Rectal smooth muscle tissue (tissue), 1 donor: ENCODE data around the gene FCRLB.

Experiments
- H3K27ac ChIP-seq: one replicate; pipeline ENCODE4 v1.7.0; 2013; ENCODE audit warnings: low read depth, low read length, inconsistent platforms
- H3K27me3 ChIP-seq: one replicate; pipeline ENCODE4 v1.7.0; 2013; ENCODE audit warnings: low read length; ENCODE audit not compliant: control insufficient read depth, insufficient read depth
- H3K36me3 ChIP-seq: one replicate; pipeline ENCODE4 v1.7.0; 2013; ENCODE audit warnings: low read length; ENCODE audit not compliant: control insufficient read depth, insufficient read depth
- H3K4me1 ChIP-seq: one replicate; pipeline ENCODE4 v1.7.0; 2013; ENCODE audit warnings: low read length; ENCODE audit not compliant: control insufficient read depth, insufficient read depth
- H3K4me3 ChIP-seq: one replicate; pipeline ENCODE4 v1.7.0; 2013; ENCODE audit warnings: low read length
- H3K9ac ChIP-seq: one replicate; pipeline ENCODE4 v1.7.0; 2013; ENCODE audit warnings: low read length

The FCRLB gene

DNA sequence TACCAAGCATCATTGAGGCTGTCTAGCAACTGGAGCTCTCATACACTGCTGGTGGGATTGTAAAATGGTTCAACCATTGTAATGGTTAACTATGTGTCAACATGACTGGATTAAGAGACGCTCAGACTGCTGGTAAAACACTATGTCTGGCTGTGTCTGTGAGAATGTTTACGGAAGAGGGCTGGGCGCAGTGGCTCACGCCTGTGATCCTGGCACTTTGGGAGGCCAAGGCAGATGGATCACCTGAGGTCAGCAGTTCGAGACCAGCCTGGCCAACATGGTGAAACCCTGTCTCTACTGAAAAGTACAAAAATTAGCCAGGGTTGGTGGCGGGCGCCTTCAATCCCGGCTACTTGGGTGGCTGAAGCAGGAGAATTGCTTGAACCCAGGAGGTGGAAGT lies 19.1 kb upstream of the FCRLB start:
- Histone ChIP-seq H3K4me3 (no peak overlapping the region), H3K27ac (no peak overlapping the region), H3K36me3 (no peaks in the 10 kb centered on the region), H3K9ac (no peak overlapping the region), H3K4me1 (no peaks in the 10 kb centered on the region), H3K27me3 (no peaks in the 10 kb centered on the region)

DNA sequence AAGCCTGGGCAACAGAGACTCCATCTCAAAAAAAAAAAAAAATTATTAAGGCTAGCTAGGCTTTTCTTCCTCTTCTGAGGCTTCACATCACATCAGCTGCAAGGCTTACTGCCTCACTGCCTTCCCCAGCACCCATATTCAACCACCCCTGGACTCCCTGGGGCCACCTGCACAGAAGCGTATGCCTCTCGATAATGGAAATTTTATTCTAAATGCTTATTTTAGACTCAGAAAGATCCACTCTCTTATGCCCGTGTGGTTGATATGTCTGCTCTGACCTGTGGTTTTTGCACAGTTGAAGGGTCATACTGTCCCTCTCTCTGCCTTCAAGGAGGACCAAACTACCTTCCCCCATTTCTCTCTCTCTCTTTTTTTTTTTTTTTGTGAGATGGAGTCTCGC lies 15.8 kb upstream of the FCRLB start:
- no peaks in the 10 kb centered on the region for H3K4me1 ChIP-seq
- no peaks in the 10 kb centered on the region for H3K27me3 ChIP-seq
- no peaks in the 10 kb centered on the region for H3K36me3 ChIP-seq
- H3K4me3 ChIP-seq: no peak overlapping the region
- no peak overlapping the region for H3K27ac ChIP-seq
- H3K9ac ChIP-seq: no peak overlapping the region

DNA sequence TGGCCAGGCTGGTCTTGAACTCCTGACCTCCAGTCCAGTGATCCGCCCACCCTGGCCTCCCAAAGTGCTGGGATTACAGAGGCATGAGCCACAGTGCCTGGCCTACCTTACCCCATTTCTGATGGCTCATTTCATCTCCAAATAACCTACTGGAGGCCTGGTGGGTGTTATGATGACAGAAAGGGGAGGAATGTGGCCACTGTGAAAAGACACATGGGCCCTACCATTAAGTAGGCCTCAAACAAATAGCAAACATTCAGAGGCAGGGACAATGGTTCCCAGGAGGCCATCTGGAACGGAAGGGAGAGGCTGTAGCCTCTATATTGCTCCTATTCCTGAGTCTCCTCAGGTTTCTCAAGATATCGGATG lies 15.2 kb upstream of the FCRLB start:
- no peaks in the 10 kb centered on the region for H3K4me1 ChIP-seq
- no peaks in the 10 kb centered on the region for H3K36me3 ChIP-seq
- H3K27ac ChIP-seq: no peak overlapping the region
- H3K4me3 ChIP-seq: no peak overlapping the region
- H3K9ac ChIP-seq: no peak overlapping the region
- H3K27me3 ChIP-seq: no peaks in the 10 kb centered on the region

DNA sequence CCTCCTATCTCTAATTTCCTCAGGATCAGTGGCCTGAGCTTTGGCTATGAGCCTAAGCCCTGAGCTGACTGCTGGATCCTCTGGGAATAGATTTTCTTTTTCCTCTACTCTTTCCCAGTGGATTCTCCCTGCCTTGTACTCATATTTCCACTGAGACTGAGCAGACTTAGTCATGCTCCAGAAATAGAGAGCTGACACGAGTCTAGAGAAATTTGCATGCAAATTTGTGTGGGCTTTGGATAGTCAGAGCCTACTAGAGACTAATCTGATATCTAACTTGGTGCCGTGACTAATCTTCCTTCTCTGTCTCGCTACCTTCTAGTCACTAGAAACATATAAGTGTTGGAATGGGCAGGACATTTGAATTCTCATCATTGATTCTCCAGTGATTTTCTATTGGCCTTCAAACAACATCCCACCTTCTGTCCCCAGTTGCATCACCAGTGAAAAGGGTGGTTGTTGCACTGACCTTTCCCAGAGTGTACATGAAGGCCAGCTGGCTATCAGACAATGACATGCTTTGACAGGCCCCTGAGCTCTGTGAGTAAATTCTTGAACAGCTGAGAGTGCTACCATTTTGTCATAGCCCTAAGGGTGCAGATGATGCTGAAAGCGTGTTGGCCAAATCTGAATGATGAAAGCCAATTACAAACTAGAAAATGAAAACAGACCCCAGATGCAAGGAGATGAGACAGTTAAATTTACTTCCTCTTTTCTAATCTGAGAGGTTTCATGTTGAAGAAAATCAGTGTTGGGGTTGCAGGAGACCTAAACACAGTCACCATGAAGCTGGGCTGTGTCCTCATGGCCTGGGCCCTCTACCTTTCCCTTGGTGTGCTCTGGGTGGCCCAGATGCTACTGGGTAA lies 14.6 kb upstream of the FCRLB start, which contains the start of gene FCRLA:
Gene FCRLA, plus strand, starts transcription at position 748 of the 866 bp plus-strand sequence. Its CDS starts 36 bp downstream, at position 784.
- H3K9ac ChIP-seq: no peak within 1 kb of the TSS
- no peaks in the 10 kb centered on the region for H3K36me3 ChIP-seq
- no peaks in the 10 kb centered on the region for H3K4me1 ChIP-seq
- H3K27me3 ChIP-seq: no peaks in the 10 kb centered on the region
- no peak within 1 kb of the TSS for H3K4me3 ChIP-seq
- no peak within 1 kb of the TSS for H3K27ac ChIP-seq

DNA sequence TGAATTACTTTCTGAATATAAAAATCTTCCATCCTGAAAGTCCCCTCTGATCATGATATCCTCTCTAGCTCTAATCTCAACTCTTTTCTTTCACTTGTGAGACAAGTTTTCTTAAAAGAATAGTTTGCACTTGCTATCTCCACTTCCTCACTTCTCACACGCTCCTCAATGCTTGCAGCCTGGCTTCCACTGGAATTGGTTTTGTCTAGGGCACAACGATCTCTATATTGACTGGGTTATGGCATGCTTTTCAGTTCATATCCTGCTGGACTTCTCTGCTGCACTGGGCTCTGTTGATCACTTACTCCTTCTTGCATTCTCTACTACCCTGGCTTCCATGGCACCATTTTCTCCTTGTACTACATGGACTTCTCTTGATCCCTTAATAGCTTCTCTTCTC lies 13.8 kb upstream of the FCRLB start:
- Histone ChIP-seq H3K27me3 (no peaks in the 10 kb centered on the region), H3K4me3 (no peak overlapping the region), H3K27ac (no peak overlapping the region), H3K36me3 (no peaks in the 10 kb centered on the region), H3K4me1 (no peaks in the 10 kb centered on the region), H3K9ac (no peak overlapping the region)

GRCh38 chr1:161709373-161709772 lies 12.0 kb upstream of the FCRLB start:
- H3K27me3 ChIP-seq: no peaks in the 10 kb centered on the region
- no peak overlapping the region for H3K4me3 ChIP-seq
- no peak overlapping the region for H3K27ac ChIP-seq
- no peaks in the 10 kb centered on the region for H3K4me1 ChIP-seq
- no peak overlapping the region for H3K9ac ChIP-seq
- no peaks in the 10 kb centered on the region for H3K36me3 ChIP-seq

- Histone ChIP-seq H3K4me1 (no peaks in the 10 kb centered on the region), H3K36me3 (no peaks in the 10 kb centered on the region), H3K9ac (no peak overlapping the region), H3K27ac (no peak overlapping the region), H3K4me3 (no peak overlapping the region), H3K27me3 (no peaks in the 10 kb centered on the region)
These were observed 10.8 kb upstream of the FCRLB start for GRCh38 chr1:161710560-161710959.

DNA sequence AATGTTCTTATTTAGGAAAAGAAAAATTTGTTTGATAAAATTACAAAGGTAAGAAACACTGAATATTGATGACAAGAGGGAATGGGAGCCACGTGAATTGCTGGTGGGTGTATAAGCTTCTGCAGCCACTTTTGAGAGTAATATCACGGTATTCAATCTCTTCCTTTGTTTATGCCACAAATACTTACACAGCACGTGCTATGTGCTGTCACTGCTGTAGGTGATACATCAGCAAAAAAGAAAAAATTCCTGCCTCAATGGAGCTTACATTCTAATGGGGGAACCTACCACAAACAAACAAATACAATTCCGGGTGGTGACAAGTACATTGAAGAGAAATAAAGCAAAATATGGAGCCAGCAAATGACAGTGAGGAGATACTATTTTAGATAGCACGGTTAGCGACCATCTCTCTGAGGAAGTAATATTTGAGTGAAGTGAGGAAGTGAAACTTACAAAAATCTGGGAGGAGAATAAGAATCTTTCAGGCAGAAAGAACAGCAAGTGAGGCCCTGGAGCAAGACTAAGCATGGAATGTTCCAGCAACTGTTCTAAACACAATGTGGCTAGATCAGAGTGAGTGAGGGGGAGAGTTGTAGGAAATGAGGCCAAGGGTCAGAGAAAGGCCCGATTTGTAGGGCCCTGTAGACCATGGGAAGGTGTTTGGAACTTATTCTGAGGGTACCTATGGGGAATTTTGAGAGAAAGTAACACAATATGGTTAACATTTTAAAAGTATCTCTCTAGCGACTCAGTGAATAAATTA lies 2.6 kb upstream of the FCRLB start:
- Histone ChIP-seq H3K4me3 (no peak overlapping the region), H3K27ac (no peak overlapping the region), H3K36me3 (no peaks in the 10 kb centered on the region), H3K9ac (no peak overlapping the region), H3K4me1 (no peaks in the 10 kb centered on the region), H3K27me3 (peaks cover 3% of the 10 kb centered on the region)

DNA sequence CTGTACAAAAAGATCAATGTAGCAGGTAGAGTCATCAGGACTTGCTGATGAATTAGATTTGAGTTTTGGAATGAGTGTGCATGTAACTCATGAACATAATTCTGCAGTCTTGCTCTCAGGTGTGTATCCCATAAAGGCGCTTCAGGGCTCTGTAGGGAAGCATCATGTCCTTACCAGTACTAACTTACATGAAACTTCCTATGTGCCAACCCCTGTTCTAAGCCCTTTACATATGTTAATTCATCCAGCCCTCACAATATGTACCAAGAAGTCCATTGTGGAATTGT lies 2.1 kb upstream of the FCRLB start:
- H3K4me1 ChIP-seq: no peaks in the 10 kb centered on the region

GRCh38 chr1:161720422-161720821 lies 922 bp upstream of the FCRLB start:
- Histone ChIP-seq H3K27ac (no peak overlapping the region), H3K4me1 (no peaks in the 10 kb centered on the region), H3K4me3 (no peak overlapping the region), H3K27me3 (peaks cover 3% of the 10 kb centered on the region), H3K9ac (no peak overlapping the region), H3K36me3 (no peaks in the 10 kb centered on the region)

More for the DNA sequence above, 2.1 kb upstream of the FCRLB start:
- Histone ChIP-seq H3K27ac (no peak overlapping the region), H3K27me3 (peaks cover 3% of the 10 kb centered on the region), H3K36me3 (no peaks in the 10 kb centered on the region), H3K4me3 (no peak overlapping the region), H3K9ac (no peak overlapping the region)

GRCh38 chr1:161721738-161722343 lies 497 bp downstream of the FCRLB start:
- no peak overlapping the region for H3K27ac ChIP-seq
- H3K4me3 ChIP-seq: no peak overlapping the region
- peaks cover 3% of the 10 kb centered on the region for H3K27me3 ChIP-seq
- no peak overlapping the region for H3K9ac ChIP-seq
- no peaks in the 10 kb centered on the region for H3K4me1 ChIP-seq
- no peaks in the 10 kb centered on the region for H3K36me3 ChIP-seq

GRCh38 chr1:161722406-161722805 lies 1.1 kb downstream of the FCRLB start:
- Histone ChIP-seq H3K27me3 (peaks cover 3% of the 10 kb centered on the region), H3K27ac (no peak overlapping the region), H3K36me3 (no peaks in the 10 kb centered on the region), H3K4me3 (no peak overlapping the region), H3K9ac (no peak overlapping the region), H3K4me1 (no peaks in the 10 kb centered on the region)
